ENCODE data around the gene LRMDA.

The LRMDA gene

GRCh38 chr10:76429368-76430060 is 998.1 kb downstream of the LRMDA start:
- Histone ChIP-seq H3K4me1 (ENCODE audit: control insufficient read depth, insufficient read depth, low read length) (peaks cover 10% of the 10 kb centered on the region), H3K27ac (ENCODE audit: extremely low read depth, low read depth, low read length) (no peak overlapping the region), H3K9me3 (ENCODE audit: control insufficient read depth, insufficient read depth, low read depth, low read length) (no peaks in the 10 kb centered on the region), H3K36me3 (ENCODE audit: control insufficient read depth in 2 of 2, insufficient read depth in 1 of 2, low read length in 2 of 2) (no peaks in the 10 kb centered on the region), H3K4me3 (ENCODE audit: low read depth, low read length) (no peak overlapping the region)
- POLR2A ChIA-PET: no interaction called here
- 0 out of 2 replicates have a peak, but pooled peaks have one; percentile 55 for TF ChIP-seq ZNF561 (tag by site-specific recombination; IDR thresholded peaks at IDR 0.05; ENCODE audit: borderline replicate concordance)
- no peak for TF ChIP-seq TRIM28 (IDR thresholded peaks at IDR 0.05; ENCODE audit: borderline replicate concordance, low read length)
- TF ChIP-seq, protein P1, sequence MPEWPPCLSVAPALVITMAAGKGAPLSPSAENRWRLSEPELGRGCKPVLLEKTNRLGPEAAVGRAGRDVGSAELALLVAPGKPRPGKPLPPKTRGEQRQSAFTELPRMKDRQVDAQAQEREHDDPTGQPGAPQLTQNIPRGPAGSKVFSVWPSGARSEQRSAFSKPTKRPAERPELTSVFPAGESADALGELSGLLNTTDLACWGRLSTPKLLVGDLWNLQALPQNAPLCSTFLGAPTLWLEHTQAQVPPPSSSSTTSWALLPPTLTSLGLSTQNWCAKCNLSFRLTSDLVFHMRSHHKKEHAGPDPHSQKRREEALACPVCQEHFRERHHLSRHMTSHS (tag by site-specific recombination; IDR thresholded peaks at IDR 0.05): no peak
- TF ChIP-seq ZNF221 (tag by site-specific recombination; IDR thresholded peaks at IDR 0.05; ENCODE audit: borderline replicate concordance): no peak
- no peak for TF ChIP-seq ZNF596 (tag by site-specific recombination; IDR thresholded peaks at IDR 0.05)
- CTCF ChIA-PET: no interaction called here

GRCh38 chr10:76430061-76430645 is 998.7 kb downstream of the LRMDA start:
- H3K4me1 ChIP-seq (ENCODE audit: control insufficient read depth, insufficient read depth, low read length): peaks cover 10% of the 10 kb centered on the region
- ChIA-PET CTCF (interaction anchor here (0.7 kb wide), 2 partner anchors 14 to 26 kb away, joined by 3 read pairs; no protein-coding TSS in a partner anchor), POLR2A (no interaction called here)
- H3K9me3 ChIP-seq (ENCODE audit: control insufficient read depth, insufficient read depth, low read depth, low read length): no peaks in the 10 kb centered on the region
- no peak overlapping the region for H3K27ac ChIP-seq (ENCODE audit: extremely low read depth, low read depth, low read length)
- H3K36me3 ChIP-seq (ENCODE audit: control insufficient read depth in 2 of 2, insufficient read depth in 1 of 2, low read length in 2 of 2): no peaks in the 10 kb centered on the region
- no peak for TF ChIP-seq ZNF777 (tag by site-specific recombination; IDR thresholded peaks at IDR 0.05; ENCODE audit: borderline replicate concordance)
- no peak for TF ChIP-seq ZFP69B (tag by site-specific recombination; IDR thresholded peaks at IDR 0.05)
- no peak for TF ChIP-seq GLIS2 (tag by site-specific recombination; IDR thresholded peaks at IDR 0.05)
- TF ChIP-seq ZNF37A (tag by site-specific recombination; IDR thresholded peaks at IDR 0.05): no peak
- no peak for TF ChIP-seq ZNF132 (tag by site-specific recombination; IDR thresholded peaks at IDR 0.05; ENCODE audit: borderline replicate concordance)
- TF ChIP-seq TSHZ1 (tag by site-specific recombination; IDR thresholded peaks at IDR 0.05; ENCODE audit: borderline replicate concordance): no peak
- TF ChIP-seq ZNF621 (tag by site-specific recombination; IDR thresholded peaks at IDR 0.05): no peak
- no peak for TF ChIP-seq ZNF423 (tag by site-specific recombination; IDR thresholded peaks at IDR 0.05)
- TF ChIP-seq ZNF76 (tag by site-specific recombination; IDR thresholded peaks at IDR 0.05; ENCODE audit: borderline replicate concordance, low read depth): no peak
- TF ChIP-seq ZNF223 (tag by site-specific recombination; IDR thresholded peaks at IDR 0.05): no peak
- TF ChIP-seq OSR2 (tag by site-specific recombination; IDR thresholded peaks at IDR 0.05): peak; percentile 50; the same call in 1 of the 2 replicates
- no peak for TF ChIP-seq ZSCAN30 (tag by site-specific recombination; IDR thresholded peaks at IDR 0.05)
- no peak for TF ChIP-seq ZNF704 (tag by site-specific recombination; IDR thresholded peaks at IDR 0.05)
- TF ChIP-seq TCF7L2 (IDR thresholded peaks at IDR 0.05; ENCODE audit: borderline replicate concordance, low read depth, low read length): peak; percentile 48; the same call in 1 of the 2 replicates
- TF ChIP-seq SP7 (tag by site-specific recombination; IDR thresholded peaks at IDR 0.05): peak; percentile 84
- no peak for TF ChIP-seq IKZF3 (tag by site-specific recombination; IDR thresholded peaks at IDR 0.05)
- TF ChIP-seq ZNF560 (tag by site-specific recombination; IDR thresholded peaks at IDR 0.05; ENCODE audit: borderline replicate concordance): no peak
- TF ChIP-seq GLIS1 (tag by site-specific recombination; IDR thresholded peaks at IDR 0.05): peak; percentile 76
- TF ChIP-seq ZNF24 (tag by site-specific recombination; IDR thresholded peaks at IDR 0.05): no peak
- no peak for TF ChIP-seq MEIS1 (CRISPR knock-in tag; IDR thresholded peaks at IDR 0.05; ENCODE audit: borderline replicate concordance)
- no peak overlapping the region for H3K4me3 ChIP-seq (ENCODE audit: low read depth, low read length)
